Spinal cord (tissue), 10 donors: ENCODE data around the gene DPF3. TPM values are rescaled to one million over a fixed set of nuclear protein-coding genes. Genes with fewer than 3 reads are reported as not detected.
"Not testable (repeated sequence)": the region's sequence is repeated elsewhere in the genome, so short reads cannot be mapped to it uniquely, and the experiment has no call there.

Experiments
- DNase-seq, 6 donors: peaks; one replicate each; pipeline versions ENCODE4 v3.0.0 to v3.0.0-alpha.2; 2013 to 2015; ENCODE audit warnings: low spot score in 6 of 6, low read depth in 4 of 6
- H3K27ac ChIP-seq: one replicate; pipeline ENCODE4 v1.5.1; 2013; ENCODE audit warnings: low read depth, low read length, control low read depth
- H3K27me3 ChIP-seq: one replicate; pipeline ENCODE4 v1.6.1; 2013; ENCODE audit warnings: low read length; ENCODE audit not compliant: control insufficient read depth, insufficient read depth
- H3K36me3 ChIP-seq: one replicate; pipeline ENCODE4 v1.6.1; 2013; ENCODE audit warnings: low read length; ENCODE audit not compliant: control insufficient read depth, insufficient read depth
- H3K4me1 ChIP-seq: one replicate; pipeline ENCODE4 v1.6.1; 2013; ENCODE audit warnings: low read length; ENCODE audit not compliant: control insufficient read depth, insufficient read depth
- H3K4me3 ChIP-seq: one replicate; pipeline ENCODE4 v1.5.1; 2013; ENCODE audit warnings: low read depth, low read length, control low read depth
- H3K9me3 ChIP-seq: one replicate; pipeline ENCODE4 v1.6.1; 2013; ENCODE audit warnings: low read length; ENCODE audit not compliant: control insufficient read depth, insufficient read depth
- WGBS: methylation state at CpG from one replicate; pipeline ENCODE4 v1.1.5; 2013; ENCODE audit warnings: missing lambda C conversion rate; ENCODE audit not compliant: insufficient coverage; 5-methylcytosine and 5-hydroxymethylcytosine counted together
- polyA plus RNA-seq, 2 donors: library from polyadenylated mRNA; unstranded; fragments of 120-200 nt; gene quantifications; one replicate each; pipeline ENCODE4 v1.2.1, GENCODE V29; 2013; ENCODE audit not compliant: insufficient read length in 2 of 2
- total RNA-seq, 2 donors: library from RNA; depleted of rRNA in 1 of 2; stranded (reverse); fragments of 120-200 nt in 1 of 2; fragments of >200 nt in 1 of 2; gene quantifications; one replicate each; pipeline versions ENCODE4 v1.2.3 to v1.2.4, GENCODE V29; 2013 to 2014
- donor health status: healthy.

The DPF3 gene
- total and polyA plus RNA-seq, 4 donors = 9.6 to 14.5 (median 12.8) TPM

GRCh38 chr14:72753879-72754400, 140.0 kb downstream of the DPF3 start:
- Histone ChIP-seq H3K36me3 (peaks cover 3% of the 10 kb centered on the region), H3K4me1 (no peaks in the 10 kb centered on the region), H3K9me3 (no peaks in the 10 kb centered on the region), H3K27me3 (no peaks in the 10 kb centered on the region), H3K4me3 (no peak overlapping the region), H3K27ac (no peak overlapping the region)
- no peak for DNase-seq
- 94% methylated on average over 3 of the region's 6 CpGs for WGBS

DNA sequence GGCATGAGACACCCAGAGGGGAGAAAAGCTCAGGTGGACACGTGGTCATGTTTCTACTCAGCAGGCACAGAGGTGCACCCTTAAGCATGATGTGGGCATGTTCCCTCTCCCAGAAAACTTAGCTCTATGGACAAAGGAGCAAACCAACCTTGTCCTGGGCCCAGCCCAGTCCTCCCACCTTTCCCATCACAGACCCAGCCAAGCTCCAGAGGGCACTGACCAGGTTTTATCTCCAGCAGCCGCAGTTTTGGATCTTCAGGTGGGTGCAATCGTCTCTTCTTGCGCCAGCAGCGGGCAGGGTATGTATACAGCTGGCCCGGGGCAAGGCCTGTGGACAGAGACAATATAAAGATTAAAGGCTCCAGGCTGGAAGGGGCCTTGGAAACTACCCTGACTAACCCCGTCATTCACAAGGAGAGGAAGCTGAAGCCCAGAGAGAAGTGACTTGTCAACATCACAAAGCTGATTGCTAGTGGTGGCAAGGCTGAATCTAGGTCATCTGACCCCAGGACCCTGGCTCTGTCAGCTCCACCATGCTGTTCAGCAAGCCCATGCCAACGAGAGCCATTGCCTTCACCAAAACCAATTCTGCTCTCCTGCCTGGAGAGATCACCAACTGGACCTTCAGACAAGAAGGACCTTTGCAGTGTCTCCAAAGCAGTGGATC, 140.7 kb downstream of the DPF3 start:
- 57% methylated on average over 3 of the region's 8 CpGs for WGBS
- no peak for DNase-seq
- no peaks in the 10 kb centered on the region for H3K4me1 ChIP-seq

DNA sequence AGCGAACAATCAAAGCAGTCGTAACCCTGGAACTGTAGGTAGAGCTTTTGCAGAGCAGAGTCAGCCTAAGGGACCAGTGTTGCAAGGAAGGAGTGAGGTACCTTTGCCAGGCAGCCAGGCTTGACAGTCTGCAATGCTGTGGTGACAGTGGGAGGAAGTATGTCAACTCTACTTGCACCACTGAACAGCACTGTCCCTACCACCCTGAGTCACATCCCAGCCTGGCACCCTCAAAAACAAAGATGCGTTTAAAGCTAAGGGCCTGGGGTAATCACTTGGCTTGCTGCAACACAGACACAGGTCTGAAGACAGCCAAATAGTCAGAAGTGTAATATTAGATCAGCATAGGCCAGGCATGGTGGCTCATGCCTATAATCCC, 141.9 kb downstream of the DPF3 start:
- Histone ChIP-seq H3K27me3 (no peaks in the 10 kb centered on the region), H3K4me3 (no peak overlapping the region), H3K4me1 (no peaks in the 10 kb centered on the region), H3K9me3 (no peaks in the 10 kb centered on the region), H3K27ac (no peak overlapping the region), H3K36me3 (peaks cover 3% of the 10 kb centered on the region)
- DNase-seq = no peak
- 76% methylated on average over 2 of the region's 3 CpGs for WGBS

More for the DNA sequence above, 140.7 kb downstream of the DPF3 start:
- H3K36me3 ChIP-seq = peaks cover 3% of the 10 kb centered on the region
- H3K27me3 ChIP-seq = no peaks in the 10 kb centered on the region
- no peaks in the 10 kb centered on the region for H3K9me3 ChIP-seq
- no peak overlapping the region for H3K27ac ChIP-seq
- H3K4me3 ChIP-seq = no peak overlapping the region

- H3K27me3 ChIP-seq = no peaks in the 10 kb centered on the region
- H3K27ac ChIP-seq = no peak overlapping the region
- H3K36me3 ChIP-seq = peaks cover 3% of the 10 kb centered on the region
- no peak for DNase-seq
- no peaks in the 10 kb centered on the region for H3K9me3 ChIP-seq
- WGBS = 91% methylated on average over 6 of the region's 9 CpGs
- H3K4me3 ChIP-seq = no peak overlapping the region
- H3K4me1 ChIP-seq = peaks cover 3% of the 10 kb centered on the region
These were observed 142.4 kb downstream of the DPF3 start for GRCh38 chr14:72751276-72752033.

DNA sequence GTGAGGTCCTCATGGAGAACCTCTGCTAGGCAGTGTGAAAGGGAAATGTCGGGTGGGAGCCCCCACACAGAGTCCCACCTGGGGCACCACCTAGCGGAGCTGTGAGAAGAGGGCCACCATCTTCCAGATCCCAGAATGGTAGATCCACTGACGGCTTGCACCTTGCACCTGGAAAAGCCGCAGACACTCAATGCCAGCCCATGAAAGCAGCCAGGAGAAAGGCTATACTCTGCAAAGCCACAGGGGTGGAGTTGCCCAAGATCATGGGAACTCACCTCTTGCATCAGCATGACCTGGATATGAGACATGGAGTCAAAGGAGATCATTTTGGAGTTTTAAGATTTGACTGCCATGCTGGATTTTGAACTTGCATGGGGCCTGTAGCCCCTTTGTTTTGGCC, 145.0 kb downstream of the DPF3 start:
- not testable (repeated sequence) for H3K4me3 ChIP-seq, H3K27me3 ChIP-seq, DNase-seq, H3K36me3 ChIP-seq, H3K9me3 ChIP-seq, H3K27ac ChIP-seq
- 98% methylated on average over 4 of the region's 4 CpGs for WGBS
- H3K4me1 ChIP-seq = peaks cover 15% of the 10 kb centered on the region

DNA sequence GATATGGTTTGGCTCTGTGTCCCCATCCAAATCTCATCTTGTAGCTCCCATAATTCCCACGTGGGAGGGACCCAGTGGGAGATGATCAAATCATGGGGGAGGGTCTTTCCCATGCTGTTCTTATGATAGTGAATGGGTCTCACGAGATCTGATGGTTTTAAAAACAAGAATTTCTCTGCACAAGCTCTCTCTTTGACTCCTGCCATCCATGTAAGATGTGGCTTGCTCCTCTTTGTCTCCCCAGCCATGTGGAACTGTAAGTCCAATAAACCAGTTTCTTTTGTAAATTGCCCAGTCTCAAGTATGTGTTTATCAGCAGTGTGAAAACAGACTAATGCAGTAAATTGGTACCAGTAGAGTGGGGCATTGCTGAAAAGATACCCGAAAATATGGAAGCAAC, 146.2 kb downstream of the DPF3 start:
- H3K27ac ChIP-seq = no peak overlapping the region
- DNase-seq = no peak
- 100% methylated on average over 1 of the region's 3 CpGs for WGBS
- H3K9me3 ChIP-seq = no peaks in the 10 kb centered on the region
- H3K36me3 ChIP-seq = no peaks in the 10 kb centered on the region
- no peaks in the 10 kb centered on the region for H3K27me3 ChIP-seq
- H3K4me3 ChIP-seq = no peak overlapping the region
- H3K4me1 ChIP-seq = peaks cover 27% of the 10 kb centered on the region

DNA sequence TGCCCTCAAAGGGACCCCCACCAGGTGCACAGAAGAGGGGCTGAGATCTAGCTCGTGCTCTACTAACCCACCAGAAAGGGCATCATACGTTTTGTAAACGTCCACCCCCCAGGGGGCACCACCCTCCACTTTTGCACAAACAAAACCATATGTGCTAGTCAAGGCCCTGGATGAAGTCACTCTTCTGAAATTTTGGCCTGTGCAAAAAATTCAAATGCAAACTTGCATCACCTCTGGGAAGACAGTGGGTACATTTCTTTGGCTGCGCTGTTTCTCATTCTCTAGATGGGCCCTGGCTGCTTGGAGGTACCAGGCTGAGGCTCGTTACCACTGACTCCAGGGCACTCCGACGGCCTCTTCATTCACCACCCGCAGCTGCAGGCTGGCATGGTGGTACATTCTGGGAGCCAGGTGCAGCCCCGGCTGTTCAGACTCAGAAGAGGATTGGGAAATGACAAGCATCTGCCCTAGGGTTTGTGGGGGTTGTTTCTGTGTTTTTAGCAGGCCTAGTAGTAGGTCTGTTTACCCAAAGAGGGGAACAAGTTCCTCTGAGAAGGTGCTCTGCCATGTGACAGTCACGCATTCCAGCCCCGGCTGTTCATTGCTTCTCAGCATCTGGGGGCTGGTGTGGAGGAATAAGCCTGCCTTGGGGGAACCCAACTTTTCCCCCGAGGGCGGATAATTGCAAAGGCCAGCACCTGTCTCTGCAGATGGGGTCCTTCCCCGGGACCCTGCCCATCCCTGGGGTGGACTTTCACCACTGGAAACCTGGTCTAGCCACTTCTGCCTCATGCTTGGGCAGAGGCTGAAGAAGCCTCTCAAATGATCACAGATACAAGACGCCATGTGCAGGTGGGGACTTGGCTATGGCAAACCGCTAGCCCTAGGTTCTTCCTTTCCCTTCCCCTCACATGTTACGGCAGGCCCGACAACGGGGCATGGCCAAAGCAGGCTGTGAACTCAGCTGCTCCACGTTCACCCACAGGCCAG, 147.6 kb downstream of the DPF3 start:
- H3K36me3 ChIP-seq = no peaks in the 10 kb centered on the region
- H3K27ac ChIP-seq = no peak overlapping the region
- H3K9me3 ChIP-seq = no peaks in the 10 kb centered on the region
- no peak for DNase-seq
- peaks cover 41% of the 10 kb centered on the region for H3K4me1 ChIP-seq
- no peak overlapping the region for H3K4me3 ChIP-seq
- 71% methylated on average over 20 of the region's 20 CpGs for WGBS
- no peaks in the 10 kb centered on the region for H3K27me3 ChIP-seq

DNA sequence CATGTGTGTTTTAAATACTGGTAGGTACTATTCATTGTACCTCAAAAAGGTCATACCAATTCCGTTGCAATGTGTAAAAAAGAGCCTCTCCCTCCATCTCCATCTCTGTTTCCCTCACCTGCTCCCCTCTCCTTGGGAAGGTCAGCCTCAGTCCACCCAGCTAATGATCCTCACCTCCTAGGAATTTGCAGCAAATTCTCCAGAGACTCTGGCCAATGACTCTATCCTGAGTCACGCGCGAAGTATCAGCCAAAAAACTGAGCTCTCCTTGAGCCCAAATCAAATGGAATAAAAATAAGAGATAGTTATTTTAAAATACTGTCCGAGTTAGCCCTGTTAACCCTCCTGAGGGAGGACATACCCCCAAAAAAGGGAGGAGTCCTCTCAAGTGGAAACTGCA, 148.4 kb downstream of the DPF3 start:
- no peaks in the 10 kb centered on the region for H3K36me3 ChIP-seq
- no peak overlapping the region for H3K4me3 ChIP-seq
- no peaks in the 10 kb centered on the region for H3K27me3 ChIP-seq
- 0% methylated on average over 1 of the region's 5 CpGs for WGBS
- H3K27ac ChIP-seq = no peak overlapping the region
- H3K9me3 ChIP-seq = no peaks in the 10 kb centered on the region
- peaks cover 48% of the 10 kb centered on the region for H3K4me1 ChIP-seq
- no peak for DNase-seq

- H3K36me3 ChIP-seq = no peaks in the 10 kb centered on the region
- H3K27ac ChIP-seq = no peak overlapping the region
- WGBS = 94% methylated on average over 7 of the region's 8 CpGs
- peaks cover 55% of the 10 kb centered on the region for H3K4me1 ChIP-seq
- no peak overlapping the region for H3K4me3 ChIP-seq
- DNase-seq = no peak
- H3K27me3 ChIP-seq = no peaks in the 10 kb centered on the region
- no peaks in the 10 kb centered on the region for H3K9me3 ChIP-seq
These were observed 149.3 kb downstream of the DPF3 start for GRCh38 chr14:72744416-72745120.
